HepG2 (cell line): Measurements from ENCODE around the gene MYO6. TPM values are rescaled to one million over a fixed set of nuclear protein-coding genes. Genes with fewer than 3 reads are reported as not detected.

ENCODE experiments used
- ATAC-seq: fragments of 200-7000 bp; cut with Tn5 transposase; 3 replicates; pipeline ENCODE4 v1.9.1; 2020; ENCODE audit warnings: mild to moderate bottlenecking, moderate library complexity
- BruUV-seq: library from RNA; stranded (reverse); fragments of 400-500 nt; replicated peaks from 2 replicates; lab custom pipeline; 2021; lab: Mats Ljungman, UMichigan
- CTCF ChIA-PET: fragments of 300-600 bp; formaldehyde crosslinking; extraction: SDS; loops from one replicate; lab custom pipeline; 2021; ENCODE audit warnings: low total read pairs, inconsistent platforms, low intra/inter-chr PET ratio; lab: Yijun Ruan, JAX
- POLR2A ChIA-PET: fragments of 350-600 bp; sonication (Branson Sonifier 250); formaldehyde crosslinking; loops from one replicate; lab custom pipeline; 2020; ENCODE audit warnings: antibody characterized with exemption, inconsistent platforms; lab: Yijun Ruan, JAX
- DNase-seq: peaks from one replicate; pipeline ENCODE4 v3.0.0-alpha.2; 2015; ENCODE audit warnings: low spot score
- FAIRE-seq: peaks from 3 replicates; lab custom pipeline; 2011; peaks lifted over from hg19 to GRCh38; lab: Jason Lieb, UNC
- H2AFZ ChIP-seq: one replicate; pipeline ENCODE4 v1.6.1; 2011; ENCODE audit warnings: low read length, inconsistent platforms
- H3K27ac ChIP-seq: fragments of 300-600 bp; 3 replicates; pipeline ENCODE4 v1.8.0; 2011; ENCODE audit warnings: mixed run types, mild to moderate bottlenecking, mixed read lengths, low read length, inconsistent platforms; ENCODE audit not compliant: insufficient read depth; ENCODE audit errors: extremely low read length
- H3K27me3 ChIP-seq, 2 experiments: fragments of 200-600 bp in 1 of 2; 2 replicates in 1 of 2; 3 replicates in 1 of 2; pipeline versions ENCODE4 v1.6.0 to v1.8.0; 2011; ENCODE audit warnings: low read length in 2 of 2, mild to moderate bottlenecking in 2 of 2, moderate library complexity in 2 of 2, inconsistent platforms in 1 of 2; ENCODE audit not compliant: insufficient read depth in 2 of 2, control insufficient read depth in 1 of 2
- H3K36me3 ChIP-seq, 2 experiments: fragments of 200-600 bp in 1 of 2; replicated peaks in 1 of 2; 2 replicates in 1 of 2; 3 replicates in 1 of 2; pipeline versions ENCODE4 v1.5.1 to v1.8.0; 2011; ENCODE audit warnings: low read length in 2 of 2, inconsistent platforms in 1 of 2; ENCODE audit not compliant: insufficient read depth in 2 of 2, control insufficient read depth in 1 of 2
- H3K4me1 ChIP-seq: 2 replicates; pipeline ENCODE4 v1.5.1; 2012; ENCODE audit warnings: low read length, inconsistent platforms; ENCODE audit not compliant: insufficient read depth
- H3K4me2 ChIP-seq: 2 replicates; pipeline ENCODE4 v1.6.0; 2011; ENCODE audit warnings: low read depth, low read length, inconsistent platforms
- H3K4me3 ChIP-seq, 3 experiments: fragments of 200-600 bp in 1 of 3; sonication (generic), shearing (Covaris generic) in 1 of 3; replicated peaks in 1 of 3; 2 replicates each; pipeline ENCODE4 v1.5.1; 2011 to 2016; ENCODE audit warnings: low read length in 3 of 3, inconsistent platforms in 2 of 3, low read depth in 2 of 3, mild to moderate bottlenecking in 2 of 3, control low read depth in 1 of 3, mixed read lengths in 1 of 3; ENCODE audit not compliant: insufficient read depth in 1 of 3
- H3K79me2 ChIP-seq: one replicate; pipeline ENCODE4 v1.6.1; 2011; ENCODE audit warnings: low read length, inconsistent platforms; ENCODE audit not compliant: insufficient read depth
- H3K9ac ChIP-seq: 2 replicates; pipeline ENCODE4 v1.6.0; 2011; ENCODE audit warnings: mild to moderate bottlenecking, low read depth, low read length, inconsistent platforms; ENCODE audit not compliant: insufficient read depth
- H3K9me3 ChIP-seq: 2 replicates; pipeline ENCODE4 v1.5.1; 2012; ENCODE audit warnings: mild to moderate bottlenecking, low read length
- H4K20me1 ChIP-seq: 2 replicates; pipeline ENCODE4 v1.6.0; 2011; ENCODE audit warnings: inconsistent platforms, mild to moderate bottlenecking, low read length, moderate library complexity; ENCODE audit not compliant: insufficient read depth
- ETV5 ChIP-seq: IDR thresholded peaks from 2 replicates; pipeline ENCODE4 v1.6.1; 2018; ENCODE audit warnings: missing biosample characterization, missing genetic modification reagents, inconsistent platforms, borderline replicate concordance
- KLF13 ChIP-seq: sonication (generic); formaldehyde crosslinking; IDR thresholded peaks from 2 replicates; pipeline ENCODE4 v1.4.0; 2020; ENCODE audit warnings: mild to moderate bottlenecking, missing genetic modification reagents
- NR2C2 ChIP-seq: sonication (generic); formaldehyde crosslinking; IDR thresholded peaks from 2 replicates; pipeline ENCODE4 v1.4.0; 2020; ENCODE audit warnings: missing genetic modification reagents, mild to moderate bottlenecking, moderate library complexity, borderline replicate concordance
- ZBTB34 ChIP-seq: sonication (generic); formaldehyde crosslinking; IDR thresholded peaks from 2 replicates; pipeline ENCODE4 v1.8.0; 2022; ENCODE audit warnings: mild to moderate bottlenecking, missing genetic modification reagents
- ZBTB37 ChIP-seq: sonication (generic); formaldehyde crosslinking; IDR thresholded peaks from 2 replicates; pipeline ENCODE4 v1.4.0; 2020; ENCODE audit warnings: mild to moderate bottlenecking, missing genetic modification reagents
- ZFX ChIP-seq: sonication (generic); formaldehyde crosslinking; IDR thresholded peaks from 2 replicates; pipeline ENCODE4 v1.4.0; 2020; ENCODE audit warnings: mild to moderate bottlenecking, low read depth, missing genetic modification reagents, moderate library complexity
- ZNF530 ChIP-seq: sonication (generic); formaldehyde crosslinking; IDR thresholded peaks from 2 replicates; pipeline ENCODE4 v1.5.0; 2020; ENCODE audit warnings: low read depth, mild to moderate bottlenecking, missing genetic modification reagents
- WGBS: methylation state at CpG from one replicate; pipeline ENCODE4 v1.1.6; 2017; ENCODE audit warnings: low lambda C conversion rate; 5-methylcytosine and 5-hydroxymethylcytosine counted together
- in situ Hi-C: cut with HindIII; loops from 2 replicates; pipeline ENCODE4 v1.10.0; 2017; ENCODE audit warnings: low pct_unique_long_range_greater_than_20kb; ENCODE audit not compliant: extremely low pct_ligation_motif_present
- intact Hi-C: fragments of 100-400 bp; cut with micrococcal nuclease; formaldehyde crosslinking; loops from one replicate; pipeline ENCODE4 v1.10.0; 2022; ENCODE audit not compliant: unreplicated experiment
- polyA plus RNA-seq, 8 experiments: library from polyadenylated mRNA; depleted of rRNA in 3 of 8; stranded (reverse) in 7 of 8; unstranded in 1 of 8; fragments of >200 nt; fragmentation: Illumina TruSeq in 4 of 8; extraction: Trizol in 4 of 8; gene quantifications; 2 replicates each; pipeline versions ENCODE4 v1.2.1 to v1.2.3, GENCODE V29; 2011 to 2016; ENCODE audit warnings: low read depth in 4 of 8, missing spikeins in 1 of 8, mixed read lengths in 1 of 8; ENCODE audit not compliant: insufficient read depth in 1 of 8
- total RNA-seq, 5 experiments: library from RNA; depleted of rRNA; stranded (reverse); fragments of >200 nt; fragmentation: Illumina TruSeq; extraction: Trizol; gene quantifications; 2 replicates each; pipeline ENCODE4 v1.2.3, GENCODE V29; 2016; ENCODE audit warnings: low read depth in 1 of 5

The MYO6 gene
- total and polyA plus RNA-seq, 2 of the 13 experiments (the other 11 are each of a cell fraction or from before 2014, with no cell fraction given), result 5.4 to 7.5 TPM

GRCh38 chr6:75759207-75759606 lies 10.2 kb downstream of the MYO6 start:
- Histone ChIP-seq H2AFZ (no peak overlapping the region), H3K4me3 (no peak overlapping the region)
- DNase-seq, result no peak
- no TSS peak for BruUV-seq
- TF ChIP-seq ZBTB34 (no peak), ZNF530 (CRISPR knock-in tag) (no peak), NR2C2 (CRISPR knock-in tag) (no peak), ETV5 (CRISPR knock-in tag) (no peak), KLF13 (CRISPR knock-in tag) (no peak), ZFX (CRISPR knock-in tag) (no peak), ZBTB37 (CRISPR knock-in tag) (no peak)
- TF ChIP-seq, all 625 proteins: peak for 0
- in situ Hi-C loops, result no loop called here
- Histone ChIP-seq H3K9me3 (no peaks in the 10 kb centered on the region), H3K27me3 (no peaks in the 10 kb centered on the region), H3K27ac (no peak overlapping the region), H4K20me1 (no peaks in the 10 kb centered on the region), H3K79me2 (no peaks in the 10 kb centered on the region), H3K4me2 (no peak overlapping the region), H3K9ac (no peak overlapping the region), H3K4me1 (peaks cover 12% of the 10 kb centered on the region; the same call in 1 of the 2 replicates), H3K36me3 (no peaks in the 10 kb centered on the region)
- CTCF ChIA-PET, result no interaction called here
- WGBS, result 94% methylated on average over 5 of the region's 5 CpGs
- no peak for FAIRE-seq
- POLR2A ChIA-PET, result no interaction called here
- intact Hi-C loops, result no loop called here
- ATAC-seq, result no peak
